Chondrocyte (in vitro differentiated cells): ENCODE results near the gene MAP3K6. TPM values are rescaled to one million over a fixed set of nuclear protein-coding genes. Genes with fewer than 3 reads are reported as not detected.
"Not testable (repeated sequence)": the region's sequence is repeated elsewhere in the genome, so short reads cannot be mapped to it uniquely, and the experiment has no call there.

Experiments used
- DNase-seq: peaks from one replicate; pipeline ENCODE4 v3.0.0; 2021; ENCODE audit warnings: mixed read lengths, low spot score
- H3K27ac Mint-ChIP-seq: one replicate; pipeline ENCODE4 v1.8.0; 2021; ENCODE audit warnings: mild to moderate bottlenecking, moderate library complexity, mixed read lengths; ENCODE audit not compliant: unreplicated experiment
- H3K27me3 Mint-ChIP-seq: 2 replicates; pipeline ENCODE4 v1.8.0; 2021; ENCODE audit warnings: low read depth, mixed read lengths
- H3K36me3 Mint-ChIP-seq: 2 replicates; pipeline ENCODE4 v1.8.0; 2021; ENCODE audit warnings: low read depth, mixed read lengths
- H3K4me1 Mint-ChIP-seq: 2 replicates; pipeline ENCODE4 v1.8.0; 2021; ENCODE audit warnings: low read depth, mild to moderate bottlenecking, mixed read lengths
- H3K4me3 Mint-ChIP-seq: one replicate; pipeline ENCODE4 v1.8.0; 2021; ENCODE audit warnings: mild to moderate bottlenecking, moderate library complexity, mixed read lengths; ENCODE audit not compliant: unreplicated experiment
- H3K9me3 Mint-ChIP-seq: 2 replicates; pipeline ENCODE4 v1.8.0; 2021; ENCODE audit warnings: low read depth, mixed read lengths
- total RNA-seq: library from RNA; stranded (reverse); gene quantifications from 3 replicates; pipeline ENCODE4 v1.2.1, GENCODE V29; 2021
- TF ChIP-seq, protein P1 (sequence below): fragments of 200-600 bp; sonication (generic); IDR thresholded peaks from 2 replicates; pipeline ENCODE4 v1.5.0; 2021; ENCODE audit warnings: antibody characterized with exemption, mild to moderate bottlenecking, moderate library complexity

Gene MAP3K6
- total RNA-seq, 1 donor from 2014 or later, result 42.0 TPM

DNA sequence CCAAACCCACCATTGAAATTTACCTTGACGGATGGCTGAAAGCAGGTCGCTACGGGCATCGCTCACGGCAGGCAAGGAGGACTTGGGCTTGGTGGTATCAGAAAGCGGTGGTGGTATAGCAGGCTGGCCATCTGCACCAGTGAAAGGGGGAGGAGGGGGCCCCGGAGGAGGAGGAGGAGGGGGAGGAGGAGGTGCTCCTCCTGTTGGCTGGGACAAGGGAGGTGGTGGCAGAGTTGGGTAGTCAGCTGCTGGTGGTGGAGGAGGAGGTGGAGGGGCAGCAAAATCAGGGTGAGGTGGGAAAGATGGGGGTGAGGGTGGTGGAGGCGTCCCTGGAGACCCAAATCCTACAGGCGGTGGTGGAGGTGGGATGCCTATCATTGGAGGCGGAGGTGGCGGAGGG is 42.9 kb upstream of the MAP3K6 start:
- Mint-ChIP-seq H3K4me3 (no peak overlapping the region), H3K9me3 (no peaks in the 10 kb centered on the region), H3K36me3 (peaks cover 36% of the 10 kb centered on the region), H3K27me3 (no peaks in the 10 kb centered on the region), H3K4me1 (peaks cover 23% of the 10 kb centered on the region), H3K27ac (no peak overlapping the region)
- DNase-seq, result no peak
- TF ChIP-seq, protein P1, sequence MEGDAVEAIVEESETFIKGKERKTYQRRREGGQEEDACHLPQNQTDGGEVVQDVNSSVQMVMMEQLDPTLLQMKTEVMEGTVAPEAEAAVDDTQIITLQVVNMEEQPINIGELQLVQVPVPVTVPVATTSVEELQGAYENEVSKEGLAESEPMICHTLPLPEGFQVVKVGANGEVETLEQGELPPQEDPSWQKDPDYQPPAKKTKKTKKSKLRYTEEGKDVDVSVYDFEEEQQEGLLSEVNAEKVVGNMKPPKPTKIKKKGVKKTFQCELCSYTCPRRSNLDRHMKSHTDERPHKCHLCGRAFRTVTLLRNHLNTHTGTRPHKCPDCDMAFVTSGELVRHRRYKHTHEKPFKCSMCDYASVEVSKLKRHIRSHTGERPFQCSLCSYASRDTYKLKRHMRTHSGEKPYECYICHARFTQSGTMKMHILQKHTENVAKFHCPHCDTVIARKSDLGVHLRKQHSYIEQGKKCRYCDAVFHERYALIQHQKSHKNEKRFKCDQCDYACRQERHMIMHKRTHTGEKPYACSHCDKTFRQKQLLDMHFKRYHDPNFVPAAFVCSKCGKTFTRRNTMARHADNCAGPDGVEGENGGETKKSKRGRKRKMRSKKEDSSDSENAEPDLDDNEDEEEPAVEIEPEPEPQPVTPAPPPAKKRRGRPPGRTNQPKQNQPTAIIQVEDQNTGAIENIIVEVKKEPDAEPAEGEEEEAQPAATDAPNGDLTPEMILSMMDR, result no peak

DNA sequence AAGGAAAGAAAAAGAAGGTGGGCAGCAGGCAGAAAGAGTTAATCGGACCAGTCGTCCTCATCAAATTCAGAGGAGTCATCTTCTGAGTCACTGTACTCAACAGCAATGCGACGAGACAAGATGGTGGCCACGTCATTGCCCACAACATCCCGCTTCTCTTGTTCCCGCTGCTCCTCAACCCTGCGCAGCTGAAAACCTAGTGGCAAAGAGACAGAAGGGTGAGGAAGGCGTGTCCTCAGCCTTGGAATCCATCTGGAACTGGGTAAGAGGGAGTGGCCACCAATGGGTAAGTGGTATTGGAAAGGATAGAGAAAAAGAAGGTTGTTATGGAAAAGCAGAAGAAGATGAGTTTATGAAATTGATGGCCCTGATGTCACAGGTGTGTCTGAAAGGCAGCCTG is 41.4 kb upstream of the MAP3K6 start:
- no peak for DNase-seq
- H3K9me3 Mint-ChIP-seq, result no peaks in the 10 kb centered on the region
- H3K4me3 Mint-ChIP-seq, result no peak overlapping the region
- peaks cover 38% of the 10 kb centered on the region for H3K4me1 Mint-ChIP-seq
- H3K36me3 Mint-ChIP-seq, result peaks cover 26% of the 10 kb centered on the region
- TF ChIP-seq, protein P1, result no peak
- H3K27me3 Mint-ChIP-seq, result no peaks in the 10 kb centered on the region
- H3K27ac Mint-ChIP-seq, result peak overlapping the region; percentile 36

DNA sequence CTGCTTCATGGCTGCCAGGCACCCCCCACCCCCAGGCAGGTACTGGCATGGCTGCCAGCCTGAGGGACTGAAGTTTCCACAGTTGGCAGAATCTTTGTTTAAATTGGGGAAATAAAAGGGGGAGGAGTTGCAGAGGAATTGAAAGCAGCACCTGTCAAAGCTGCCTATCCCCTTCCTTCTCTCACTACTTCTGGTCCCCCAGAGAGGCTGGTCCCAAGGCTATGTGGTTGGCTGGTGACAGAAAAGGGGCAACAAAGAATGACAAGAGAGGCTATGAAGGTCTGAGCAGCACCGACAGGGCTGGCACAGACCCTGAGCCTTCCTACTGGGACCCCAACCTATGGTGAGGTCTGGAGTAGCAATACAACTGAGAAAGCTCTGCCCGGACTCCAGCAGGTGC is 40.0 kb upstream of the MAP3K6 start:
- H3K9me3 Mint-ChIP-seq, H3K27ac Mint-ChIP-seq, H3K4me3 Mint-ChIP-seq, H3K27me3 Mint-ChIP-seq, DNase-seq: not testable (repeated sequence)
- H3K36me3 Mint-ChIP-seq, result peaks cover 19% of the 10 kb centered on the region
- peaks cover 47% of the 10 kb centered on the region for H3K4me1 Mint-ChIP-seq

DNA sequence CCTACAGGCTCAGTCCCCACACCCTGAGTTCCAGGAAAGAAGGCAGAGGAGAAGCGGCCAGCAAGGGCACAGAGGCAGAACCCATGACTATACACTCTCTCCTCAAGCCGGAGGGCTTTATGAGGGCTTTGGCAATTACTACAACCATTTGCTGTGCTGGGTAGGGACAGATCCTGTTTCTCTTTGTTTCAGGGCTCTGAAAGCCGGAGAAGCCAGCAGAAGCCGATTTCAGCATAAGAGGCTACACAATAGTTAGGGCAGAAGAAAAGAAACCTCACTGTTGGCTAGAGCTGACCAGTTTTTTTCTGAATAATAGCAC is 39.6 kb upstream of the MAP3K6 start:
- DNase-seq, result no peak
- peak overlapping the region; percentile 66 for H3K27ac Mint-ChIP-seq
- no peaks in the 10 kb centered on the region for H3K27me3 Mint-ChIP-seq
- H3K9me3 Mint-ChIP-seq, result no peaks in the 10 kb centered on the region
- peaks cover 47% of the 10 kb centered on the region for H3K4me1 Mint-ChIP-seq
- H3K36me3 Mint-ChIP-seq, result peaks cover 19% of the 10 kb centered on the region
- H3K4me3 Mint-ChIP-seq, result no peak overlapping the region
- TF ChIP-seq, protein P1, result no peak

DNA sequence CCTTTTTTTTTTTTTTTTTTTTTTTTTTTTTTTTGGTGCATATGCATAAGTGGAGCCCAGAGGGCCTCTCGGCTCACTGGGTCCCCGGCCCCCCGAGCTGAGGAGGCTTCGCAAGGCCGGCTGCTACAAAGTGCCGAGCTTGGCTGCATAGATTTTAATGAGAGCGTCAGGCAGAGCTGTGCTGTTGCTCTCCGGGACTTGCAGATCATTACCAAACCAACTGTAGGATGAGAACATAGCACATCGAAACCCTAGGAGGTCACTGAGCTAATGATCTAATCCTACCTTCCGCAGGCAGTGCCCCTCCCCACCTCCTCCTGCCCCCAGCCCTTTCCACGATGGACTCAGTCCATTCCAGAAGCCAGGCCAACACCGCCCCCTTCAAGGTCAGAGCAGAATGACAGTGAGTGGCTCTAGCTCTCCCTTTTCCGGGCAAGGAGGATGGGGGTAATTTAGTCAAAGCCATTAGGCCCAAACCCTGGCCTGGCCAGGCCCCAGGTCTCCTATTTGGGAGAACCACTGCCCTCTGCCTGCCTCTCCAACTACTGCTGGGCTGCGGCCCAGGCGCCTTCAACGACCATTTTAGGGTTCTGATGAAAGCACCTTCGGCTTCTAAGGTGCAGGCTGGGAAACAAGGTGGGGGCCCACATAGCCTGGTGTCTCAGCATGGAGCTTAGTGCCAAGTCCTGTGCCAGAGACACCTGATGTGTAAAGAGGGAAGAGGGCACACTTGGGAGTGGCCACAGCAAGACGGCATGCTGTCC is 39.0 kb upstream of the MAP3K6 start:
- Mint-ChIP-seq H3K4me1 (peaks cover 47% of the 10 kb centered on the region), H3K27ac (peak overlapping the region; percentile 90), H3K36me3 (peaks cover 14% of the 10 kb centered on the region)
- H3K4me3 Mint-ChIP-seq, H3K9me3 Mint-ChIP-seq, H3K27me3 Mint-ChIP-seq, DNase-seq: not testable (repeated sequence)

DNA sequence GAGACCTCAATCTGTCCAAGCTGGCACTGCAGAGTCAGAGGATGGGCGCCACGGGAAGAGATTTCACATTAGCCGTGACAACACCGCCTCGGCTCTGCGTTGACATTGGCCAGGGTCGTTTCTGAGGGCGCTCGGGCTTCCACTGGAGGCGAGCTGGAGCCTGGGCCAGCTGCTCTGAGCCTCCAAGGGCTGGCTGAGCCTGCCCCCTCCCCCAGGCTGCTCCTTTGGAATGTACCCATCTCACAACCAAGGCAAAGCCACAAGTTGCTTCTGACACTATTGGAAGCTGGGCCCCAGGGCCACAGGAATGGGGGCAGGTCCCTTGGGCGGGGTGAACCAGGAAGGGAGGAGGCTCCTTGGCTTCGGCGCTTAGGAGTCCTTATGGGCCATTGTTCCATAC is 38.3 kb upstream of the MAP3K6 start:
- Mint-ChIP-seq H3K36me3 (peaks cover 14% of the 10 kb centered on the region), H3K27me3 (no peaks in the 10 kb centered on the region), H3K4me1 (peaks cover 47% of the 10 kb centered on the region), H3K9me3 (no peaks in the 10 kb centered on the region), H3K4me3 (no peak overlapping the region), H3K27ac (peak overlapping the region; percentile 90)
- TF ChIP-seq, protein P1, result no peak
- DNase-seq, result no peak
